ENCODE results near the gene GARIN3.

The GARIN3 gene

GRCh38 chr5:157204765-157205164, 38.7 kb upstream of the GARIN3 start:
- no peak overlapping the region for H3K18ac ChIP-seq (ENCODE audit: low read length)
- H4K91ac ChIP-seq (ENCODE audit: low read depth, low read length) = no peak overlapping the region
- no peak overlapping the region for H2BK5ac ChIP-seq (ENCODE audit: low read depth, low read length, poor library complexity)
- no peak overlapping the region for H2AK5ac ChIP-seq (ENCODE audit: low read length)
- no peaks in the 10 kb centered on the region for H3K4me1 ChIP-seq (ENCODE audit: control insufficient read depth in 1 of 2, insufficient read depth in 2 of 2, low read length in 2 of 2)
- H3K23ac ChIP-seq (ENCODE audit: low read length) = no peak overlapping the region
- H3K4ac ChIP-seq (ENCODE audit: low read depth, low read length) = no peak overlapping the region
- no peaks in the 10 kb centered on the region for H3K36me3 ChIP-seq (ENCODE audit: control insufficient read depth in 1 of 2, insufficient read depth in 2 of 2, low read length in 2 of 2)
- no peak overlapping the region for H3K14ac ChIP-seq (ENCODE audit: low read length)
- no peak overlapping the region for H3K4me2 ChIP-seq (ENCODE audit: low read length)
- no peak overlapping the region for H2BK12ac ChIP-seq (ENCODE audit: low read length)
- no peaks in the 10 kb centered on the region for H3K79me2 ChIP-seq (ENCODE audit: control insufficient read depth, insufficient read depth, low read length, poor library complexity)
- H3K27me3 ChIP-seq (ENCODE audit: insufficient read depth, low read length) = no peaks in the 10 kb centered on the region
- WGBS (ENCODE audit: extremely low coverage, insufficient coverage, insufficient read length) = no CpG with 5 or more reads among the region's 4 CpGs
- no peak overlapping the region for H3K9ac ChIP-seq (ENCODE audit: low read length)
- no peak overlapping the region for H4K8ac ChIP-seq (ENCODE audit: low read depth, low read length)
- peak in 1 of 2 donors; percentile 1 for DNase-seq
- no peak overlapping the region for H2AFZ ChIP-seq (ENCODE audit: insufficient read depth, low read length, poor library complexity)
- no peak overlapping the region for H4K12ac ChIP-seq (ENCODE audit: low read depth, low read length)
- no peaks in the 10 kb centered on the region for H3K79me1 ChIP-seq (ENCODE audit: low read length)
- H3K27ac ChIP-seq (ENCODE audit: low read depth, low read length) = no peak overlapping the region
- H3K9me3 ChIP-seq (ENCODE audit: insufficient read depth, low read depth, low read length) = no peaks in the 10 kb centered on the region
- no peak overlapping the region for H3K4me3 ChIP-seq (ENCODE audit: low read depth, low read length)
- H2BK120ac ChIP-seq (ENCODE audit: insufficient read depth, low read length, poor library complexity) = no peak overlapping the region

- Histone ChIP-seq H3K18ac (ENCODE audit: low read length) (no peak overlapping the region), H3K14ac (ENCODE audit: low read length) (no peak overlapping the region)
Observed at GRCh38 chr5:157203417-157203816, 37.4 kb upstream of the GARIN3 start.

GRCh38 chr5:157201857-157202256, 35.8 kb upstream of the GARIN3 start:
- no peak overlapping the region for H3K23ac ChIP-seq (ENCODE audit: low read length)
- H4K91ac ChIP-seq (ENCODE audit: low read depth, low read length) = no peak overlapping the region
- no peak overlapping the region for H2BK120ac ChIP-seq (ENCODE audit: insufficient read depth, low read length, poor library complexity)
- no peak overlapping the region for H4K8ac ChIP-seq (ENCODE audit: low read depth, low read length)
- H3K9me3 ChIP-seq (ENCODE audit: insufficient read depth, low read depth, low read length) = no peaks in the 10 kb centered on the region
- no peak overlapping the region for H2BK5ac ChIP-seq (ENCODE audit: low read depth, low read length, poor library complexity)
- no peak overlapping the region for H4K12ac ChIP-seq (ENCODE audit: low read depth, low read length)
- H2AFZ ChIP-seq (ENCODE audit: insufficient read depth, low read length, poor library complexity) = no peak overlapping the region
- H3K36me3 ChIP-seq (ENCODE audit: control insufficient read depth in 1 of 2, insufficient read depth in 2 of 2, low read length in 2 of 2) = no peaks in the 10 kb centered on the region
- no peak overlapping the region for H3K4me2 ChIP-seq (ENCODE audit: low read length)
- no peak overlapping the region for H2AK5ac ChIP-seq (ENCODE audit: low read length)
- H2BK12ac ChIP-seq (ENCODE audit: low read length) = no peak overlapping the region
- DNase-seq = no peak
- no CpG with 5 or more reads among the region's 4 CpGs for WGBS (ENCODE audit: extremely low coverage, insufficient coverage, insufficient read length)
- no peaks in the 10 kb centered on the region for H3K79me2 ChIP-seq (ENCODE audit: control insufficient read depth, insufficient read depth, low read length, poor library complexity)
- H3K18ac ChIP-seq (ENCODE audit: low read length) = no peak overlapping the region
- no peak overlapping the region for H3K14ac ChIP-seq (ENCODE audit: low read length)
- H3K27ac ChIP-seq (ENCODE audit: low read depth, low read length) = no peak overlapping the region
- no peak overlapping the region for H3K9ac ChIP-seq (ENCODE audit: low read length)
- no peaks in the 10 kb centered on the region for H3K4me1 ChIP-seq (ENCODE audit: control insufficient read depth in 1 of 2, insufficient read depth in 2 of 2, low read length in 2 of 2)
- no peaks in the 10 kb centered on the region for H3K79me1 ChIP-seq (ENCODE audit: low read length)
- no peak overlapping the region for H3K4ac ChIP-seq (ENCODE audit: low read depth, low read length)
- H3K27me3 ChIP-seq (ENCODE audit: insufficient read depth, low read length) = no peaks in the 10 kb centered on the region
- no peak overlapping the region for H3K4me3 ChIP-seq (ENCODE audit: low read depth, low read length)

More at GRCh38 chr5:157203417-157203816, 37.4 kb upstream of the GARIN3 start:
- Histone ChIP-seq H3K9me3 (ENCODE audit: insufficient read depth, low read depth, low read length) (no peaks in the 10 kb centered on the region), H3K79me1 (ENCODE audit: low read length) (no peaks in the 10 kb centered on the region), H4K12ac (ENCODE audit: low read depth, low read length) (no peak overlapping the region), H2BK5ac (ENCODE audit: low read depth, low read length, poor library complexity) (no peak overlapping the region), H3K27me3 (ENCODE audit: insufficient read depth, low read length) (no peaks in the 10 kb centered on the region), H3K36me3 (ENCODE audit: control insufficient read depth in 1 of 2, insufficient read depth in 2 of 2, low read length in 2 of 2) (no peaks in the 10 kb centered on the region), H3K4me2 (ENCODE audit: low read length) (no peak overlapping the region), H3K4ac (ENCODE audit: low read depth, low read length) (no peak overlapping the region), H2AFZ (ENCODE audit: insufficient read depth, low read length, poor library complexity) (no peak overlapping the region), H3K4me3 (ENCODE audit: low read depth, low read length) (no peak overlapping the region), H3K9ac (ENCODE audit: low read length) (no peak overlapping the region), H2BK120ac (ENCODE audit: insufficient read depth, low read length, poor library complexity) (no peak overlapping the region), H3K27ac (ENCODE audit: low read depth, low read length) (no peak overlapping the region), H2BK12ac (ENCODE audit: low read length) (no peak overlapping the region), H2AK5ac (ENCODE audit: low read length) (no peak overlapping the region), H3K23ac (ENCODE audit: low read length) (no peak overlapping the region), H3K4me1 (ENCODE audit: control insufficient read depth in 1 of 2, insufficient read depth in 2 of 2, low read length in 2 of 2) (no peaks in the 10 kb centered on the region), H4K91ac (ENCODE audit: low read depth, low read length) (no peak overlapping the region), H4K8ac (ENCODE audit: low read depth, low read length) (no peak overlapping the region), H3K79me2 (ENCODE audit: control insufficient read depth, insufficient read depth, low read length, poor library complexity) (no peaks in the 10 kb centered on the region)
- DNase-seq = no peak
- no CpG with 5 or more reads among the region's 4 CpGs for WGBS (ENCODE audit: extremely low coverage, insufficient coverage, insufficient read length)

- Histone ChIP-seq H3K27me3 (ENCODE audit: insufficient read depth, low read length) (no peaks in the 10 kb centered on the region), H2AK5ac (ENCODE audit: low read length) (no peak overlapping the region), H3K79me2 (ENCODE audit: control insufficient read depth, insufficient read depth, low read length, poor library complexity) (no peaks in the 10 kb centered on the region), H3K18ac (ENCODE audit: low read length) (no peak overlapping the region), H3K4me2 (ENCODE audit: low read length) (no peak overlapping the region), H2BK120ac (ENCODE audit: insufficient read depth, low read length, poor library complexity) (no peak overlapping the region), H4K8ac (ENCODE audit: low read depth, low read length) (no peak overlapping the region), H3K4me1 (ENCODE audit: control insufficient read depth in 1 of 2, insufficient read depth in 2 of 2, low read length in 2 of 2) (no peaks in the 10 kb centered on the region), H3K36me3 (ENCODE audit: control insufficient read depth in 1 of 2, insufficient read depth in 2 of 2, low read length in 2 of 2) (no peaks in the 10 kb centered on the region), H3K9ac (ENCODE audit: low read length) (no peak overlapping the region), H3K4me3 (ENCODE audit: low read depth, low read length) (no peak overlapping the region), H3K23ac (ENCODE audit: low read length) (no peak overlapping the region), H3K4ac (ENCODE audit: low read depth, low read length) (no peak overlapping the region), H2BK12ac (ENCODE audit: low read length) (no peak overlapping the region), H3K79me1 (ENCODE audit: low read length) (no peaks in the 10 kb centered on the region), H2AFZ (ENCODE audit: insufficient read depth, low read length, poor library complexity) (no peak overlapping the region), H3K9me3 (ENCODE audit: insufficient read depth, low read depth, low read length) (no peaks in the 10 kb centered on the region), H3K27ac (ENCODE audit: low read depth, low read length) (no peak overlapping the region), H4K12ac (ENCODE audit: low read depth, low read length) (no peak overlapping the region), H3K14ac (ENCODE audit: low read length) (no peak overlapping the region), H4K91ac (ENCODE audit: low read depth, low read length) (no peak overlapping the region), H2BK5ac (ENCODE audit: low read depth, low read length, poor library complexity) (no peak overlapping the region)
- no CpG with 5 or more reads among the region's 5 CpGs for WGBS (ENCODE audit: extremely low coverage, insufficient coverage, insufficient read length)
- no peak for DNase-seq
Observed at GRCh38 chr5:157198277-157198986, 32.4 kb upstream of the GARIN3 start.
